Gastrocnemius medialis (tissue), 4 donors: ENCODE data around the gene HARS1. TPM values are rescaled to one million over a fixed set of nuclear protein-coding genes. Genes with fewer than 3 reads are reported as not detected.
A peak's percentile ranks its signal among the peaks of the same experiment; 100 is the strongest.
"Not testable (repeated sequence)": the region's sequence is repeated elsewhere in the genome, so short reads cannot be mapped to it uniquely, and the experiment has no call there.

ENCODE experiments used
- ATAC-seq, 2 donors: fragments of 150-250 bp; one replicate each; pipeline ENCODE4 v1.9.1; 2016
- DNase-seq, 2 donors: peaks; one replicate each; pipeline ENCODE4 v3.0.0-alpha.2; 2019
- H3K27ac ChIP-seq, 4 donors: fragments of 200-600 bp; sonication (generic); 1 replicate in 1 of 4; 2 replicates in 3 of 4; pipeline ENCODE4 v1.5.1; 2016 to 2018; ENCODE audit warnings: mild to moderate bottlenecking in 2 of 4, moderate library complexity in 1 of 4
- H3K27me3 ChIP-seq, 3 donors: fragments of 200-600 bp; sonication (generic) in 2 of 3; 1 replicate in 1 of 3; 2 replicates in 2 of 3; pipeline versions ENCODE4 v1.5.1 to v1.6.0; 2016 to 2019; ENCODE audit warnings: mild to moderate bottlenecking in 1 of 3, moderate library complexity in 1 of 3
- H3K36me3 ChIP-seq, 2 donors: fragments of 200-600 bp; sonication (generic) in 1 of 2; one replicate each; pipeline ENCODE4 v1.5.1; 2017 to 2018
- H3K4me1 ChIP-seq, 2 donors: fragments of 200-600 bp; sonication (generic) in 1 of 2; one replicate each; pipeline ENCODE4 v1.5.1; 2016 to 2017; ENCODE audit warnings: mild to moderate bottlenecking in 2 of 2
- H3K4me3 ChIP-seq, 4 donors: fragments of 200-600 bp; sonication (generic) in 3 of 4; 1 replicate in 1 of 4; 2 replicates in 3 of 4; pipeline ENCODE4 v1.5.1; 2016 to 2019; ENCODE audit warnings: mild to moderate bottlenecking in 2 of 4
- H3K9me3 ChIP-seq, 3 donors: fragments of 200-600 bp; sonication (generic) in 2 of 3; 1 replicate in 1 of 3; 2 replicates in 2 of 3; pipeline ENCODE4 v1.5.1; 2016 to 2019
- CTCF ChIP-seq, 5 experiments: fragments of 450-650 bp in 3 of 5; fragments of 200-600 bp in 2 of 5; sonication (generic) in 2 of 5; IDR thresholded peaks in 4 of 5; conservative IDR thresholded peaks in 1 of 5; 1 replicate in 4 of 5; 2 replicates in 1 of 5; pipeline ENCODE4 v1.5.1; 2016 to 2019; ENCODE audit warnings: antibody characterized with exemption in 5 of 5, mild to moderate bottlenecking in 3 of 5, moderate library complexity in 3 of 5
- POLR2A ChIP-seq, 2 donors: fragments of 450-650 bp; IDR thresholded peaks; one replicate each; pipeline ENCODE4 v1.6.1; 2017; ENCODE audit warnings: antibody characterized with exemption in 2 of 2, mild to moderate bottlenecking in 2 of 2, moderate library complexity in 2 of 2
- in situ Hi-C, 4 donors: fragments of 200-750 bp; cut with MboI; loops; one replicate each; pipeline versions ENCODE4 v1.15.0 to v1.8.0; 2017; ENCODE audit warnings: low sequenced_read_pairs in 4 of 4
- intact Hi-C: fragments of 100-400 bp; cut with DNase I; formaldehyde crosslinking; loops from one replicate; pipeline ENCODE4 v1.15.1; 2023; ENCODE audit warnings: low total_unique reads
- total RNA-seq, 4 donors: library from RNA; depleted of rRNA; stranded (reverse); fragments of >200 nt; gene quantifications; one replicate each; pipeline versions ENCODE4 v1.1.0 to v1.2.3, GENCODE V29; 2016

Gene HARS1
- total RNA-seq, 4 donors from 2014 or later, result 38.2 to 72.9 (median 59.4) TPM

- DNase-seq (no peak), ATAC-seq (peak in 1 of 2 donors; percentile 36)
- TF ChIP-seq CTCF (IDR thresholded peaks at IDR 0.05 in 4 of 5, conservative IDR thresholded peaks at IDR 0.05 in 1 of 5), result no peak
- TF ChIP-seq POLR2A (IDR thresholded peaks at IDR 0.05), result no peak
- no peak overlapping the region for H3K27ac ChIP-seq
- peak overlapping the region in 1 of 4 donors; percentile 14 for H3K4me3 ChIP-seq
- H3K36me3 ChIP-seq, result no peaks in the 10 kb centered on the region
- no peaks in the 10 kb centered on the region for H3K9me3 ChIP-seq
- intact Hi-C loops, result no loop called here
- in situ Hi-C loops, result no loop called here
- H3K4me1 ChIP-seq, result no peaks in the 10 kb centered on the region
- peaks cover 0 to 7% (median 3%) of the 10 kb centered on the region in 3 donors for H3K27me3 ChIP-seq
Observed at GRCh38 chr5:140725799-140726471, 34.8 kb upstream of the HARS1 start.

DNA sequence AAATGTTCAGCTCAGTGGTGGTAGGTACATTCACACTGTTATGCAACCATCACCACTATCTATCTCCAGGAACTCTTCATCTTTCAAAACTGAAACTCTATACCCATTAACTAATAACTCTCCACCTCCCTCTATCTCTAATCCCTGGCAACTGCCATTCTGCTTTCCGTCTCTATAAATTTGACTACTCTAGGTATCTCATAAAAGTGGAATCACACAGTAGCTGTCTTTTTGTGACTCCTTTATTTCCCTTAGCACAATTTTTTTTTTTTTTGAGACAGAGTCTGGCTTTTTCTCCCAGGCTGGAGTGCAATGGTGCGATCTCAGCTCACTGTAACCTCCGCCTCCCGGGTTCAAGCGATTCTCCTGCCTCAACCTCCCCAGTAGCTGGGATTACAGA is 30.2 kb upstream of the HARS1 start:
- H3K9me3 ChIP-seq, H3K27ac ChIP-seq, DNase-seq, H3K4me1 ChIP-seq, H3K36me3 ChIP-seq, H3K4me3 ChIP-seq, H3K27me3 ChIP-seq, intact Hi-C loops, ATAC-seq: not testable (repeated sequence)
- in situ Hi-C loops, result loop anchor here in 1 of 4 donors (25.0 kb wide), 1 partner anchor 841 kb away; no protein-coding TSS in a partner anchor

DNA sequence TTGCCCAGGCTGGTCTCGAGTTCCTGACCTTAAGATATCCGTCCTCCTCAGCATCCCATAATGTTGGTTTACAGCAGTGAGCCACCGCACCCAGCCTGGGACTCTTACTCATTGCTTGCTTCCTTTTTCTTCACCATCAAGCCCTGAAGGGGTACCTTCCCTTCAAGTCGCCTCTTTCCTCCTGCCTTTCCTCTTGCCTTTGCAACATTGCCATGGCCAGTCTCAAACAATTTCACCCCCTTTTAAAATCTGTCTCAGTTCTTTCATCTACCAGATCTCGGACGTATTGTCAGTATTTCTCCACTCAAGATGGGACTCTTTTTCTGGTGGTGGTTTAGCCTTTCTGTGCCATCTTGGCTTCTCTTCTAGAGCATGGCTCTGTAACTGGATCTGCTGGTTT is 29.6 kb upstream of the HARS1 start:
- H3K27me3 ChIP-seq, H3K36me3 ChIP-seq, DNase-seq, H3K4me1 ChIP-seq, H3K4me3 ChIP-seq, intact Hi-C loops, H3K9me3 ChIP-seq, H3K27ac ChIP-seq, ATAC-seq: not testable (repeated sequence)
- in situ Hi-C loops, result loop anchor here in 1 of 4 donors (25.0 kb wide), 1 partner anchor 842 kb away; no protein-coding TSS in a partner anchor

GRCh38 chr5:140718266-140718592 is 27.1 kb upstream of the HARS1 start:
- Histone ChIP-seq H3K27ac (no peak overlapping the region), H3K4me3 (no peak overlapping the region), H3K9me3 (no peaks in the 10 kb centered on the region), H3K36me3 (no peaks in the 10 kb centered on the region), H3K4me1 (no peaks in the 10 kb centered on the region), H3K27me3 (no peaks in the 10 kb centered on the region)
- DNase-seq, result no peak
- ATAC-seq, result no peak
- intact Hi-C loops, result no loop called here
- TF ChIP-seq CTCF (IDR thresholded peaks at IDR 0.05 in 4 of 5, conservative IDR thresholded peaks at IDR 0.05 in 1 of 5), result no peak
- no peak for TF ChIP-seq POLR2A (IDR thresholded peaks at IDR 0.05)
- in situ Hi-C loops, result loop anchor here in 1 of 4 donors (25.0 kb wide), 1 partner anchor 844 kb away; no protein-coding TSS in a partner anchor

GRCh38 chr5:140716238-140716637 is 25.1 kb upstream of the HARS1 start:
- H3K36me3 ChIP-seq, H3K4me1 ChIP-seq, H3K9me3 ChIP-seq, intact Hi-C loops, H3K4me3 ChIP-seq, DNase-seq, ATAC-seq, H3K27ac ChIP-seq, H3K27me3 ChIP-seq: not testable (repeated sequence)
- in situ Hi-C loops, result loop anchor here in 1 of 4 donors (25.0 kb wide), 1 partner anchor 846 kb away; no protein-coding TSS in a partner anchor

DNA sequence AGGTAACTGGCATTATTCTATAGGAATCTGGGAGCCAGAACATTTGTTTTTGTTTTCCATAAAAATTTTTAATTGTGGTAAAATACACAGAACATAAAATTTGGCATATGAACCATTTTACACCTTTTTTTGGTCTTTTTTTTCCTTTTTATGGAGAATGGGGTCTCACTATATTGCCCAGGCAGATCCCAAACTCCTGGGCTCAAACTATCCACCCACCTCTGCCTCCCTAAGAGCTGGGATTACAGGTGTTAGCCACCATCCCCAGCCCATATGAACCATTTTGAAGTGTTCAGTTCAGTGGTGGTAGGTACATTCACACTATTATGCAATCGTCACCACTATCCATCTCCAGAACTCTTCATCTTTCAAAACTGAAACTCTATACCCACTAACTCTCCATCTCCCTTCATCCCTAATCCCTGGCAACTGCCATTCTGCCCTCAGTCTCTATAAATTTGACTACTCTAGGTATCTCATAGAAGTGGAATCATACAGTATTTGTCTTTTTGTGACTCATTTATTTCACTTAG is 22.5 kb upstream of the HARS1 start:
- ATAC-seq (no peak), DNase-seq (no peak)
- H3K9me3 ChIP-seq, result no peaks in the 10 kb centered on the region
- TF ChIP-seq CTCF (IDR thresholded peaks at IDR 0.05 in 4 of 5, conservative IDR thresholded peaks at IDR 0.05 in 1 of 5) (no peak), POLR2A (IDR thresholded peaks at IDR 0.05) (no peak)
- H3K4me1 ChIP-seq, result peaks cover 0 to 7% of the 10 kb centered on the region in 2 donors
- no peak overlapping the region for H3K4me3 ChIP-seq
- H3K27me3 ChIP-seq, result no peaks in the 10 kb centered on the region
- in situ Hi-C loops (loop anchor here in 1 of 4 donors (25.0 kb wide), 1 partner anchor 849 kb away; no protein-coding TSS in a partner anchor), intact Hi-C loops (loop anchor here (5.0 kb wide), 2 partner anchors 141 to 311 kb away; partner anchors contain the start of gene ANKHD1)
- no peak overlapping the region for H3K27ac ChIP-seq
- no peaks in the 10 kb centered on the region for H3K36me3 ChIP-seq
